Right cardiac atrium (tissue), 5 donors: ENCODE results near the gene FTO. TPM values are rescaled to one million over a fixed set of nuclear protein-coding genes. Genes with fewer than 3 reads are reported as not detected.

Source experiments
- ATAC-seq, 2 donors: fragments of 200-7000 bp; cut with Tn5 transposase; one replicate each; pipeline versions ENCODE4 v1.8.0 to v1.9.1; 2020; ENCODE audit warnings: moderate library complexity in 2 of 2, mild to moderate bottlenecking in 1 of 2
- DNase-seq, 3 donors: peaks; one replicate each; pipeline ENCODE4 v3.0.0-alpha.2; 2020
- H3K27ac ChIP-seq: one replicate; pipeline ENCODE4 v1.5.1; 2013; ENCODE audit warnings: mild to moderate bottlenecking, low read length, control low read depth, moderate library complexity
- H3K27me3 ChIP-seq: one replicate; pipeline ENCODE4 v1.6.1; 2013; ENCODE audit not compliant: control insufficient read depth, insufficient read depth
- H3K4me1 ChIP-seq: one replicate; pipeline ENCODE4 v1.6.1; 2013; ENCODE audit warnings: low read length; ENCODE audit not compliant: control insufficient read depth, insufficient read depth
- H3K4me3 ChIP-seq: one replicate; pipeline ENCODE4 v1.5.1; 2013; ENCODE audit warnings: low read length, control low read depth
- H3K9me3 ChIP-seq: one replicate; pipeline ENCODE4 v1.6.1; 2013; ENCODE audit warnings: low read length; ENCODE audit not compliant: control insufficient read depth
- WGBS: extraction: QIAGEN DNeasy Blood & Tissue Kit; methylation state at CpG from one replicate; pipeline ENCODE4 v1.1.7; 2013; 5-methylcytosine and 5-hydroxymethylcytosine counted together
- intact Hi-C, 4 donors: fragments of 100-400 bp; cut with DNase I; formaldehyde crosslinking; loops; one replicate each; pipeline versions ENCODE4 v1.11.0 to v1.14.0; 2022 to 2023
- polyA plus RNA-seq: library from polyadenylated mRNA; stranded (reverse); fragments of 200-250 nt; gene quantifications from one replicate; pipeline ENCODE4 v1.2.3, GENCODE V29; 2013
- total RNA-seq, 4 donors: library from RNA; stranded (reverse); fragmentation: NEBNext Ultra II Directional; extraction: Animal tissue kit (Norgen Biotek cat#: 25700); gene quantifications; one replicate each; pipeline ENCODE4 v1.2.1, GENCODE V29; 2021
- donor health status: healthy with polysubstance abuse.
- donor health status: DM: no; HTN: yes; CAD: no.
- donor health status: DM: no; HTN: no; CAD: no.
- donor health status: DM: no; HTN: yes; CAD: no; lungs with severe emphysema.
- donor health status: DM: yes; HTN: yes; CAD: no.

The FTO gene
- total and polyA plus RNA-seq, 5 donors, result 21.9 to 86.3 (median 78.2) TPM

- Histone ChIP-seq H3K4me1 (peaks cover 2% of the 10 kb centered on the region), H3K4me3 (no peak overlapping the region), H3K27me3 (no peaks in the 10 kb centered on the region), H3K27ac (no peak overlapping the region), H3K9me3 (no peaks in the 10 kb centered on the region)
- 91% methylated on average over 2 of the region's 2 CpGs for whole genome bisulfite sequencing
- intact Hi-C loops, result loop anchor here in 1 of 4 donors (10.0 kb wide), 1 partner anchor 274 kb away; the partner anchor contains the start of gene RBL2
- ATAC-seq (no peak), DNase-seq (no peak)
These were observed 4.5 kb downstream of the FTO start for GRCh38 chr16:53708490-53708889.

DNA sequence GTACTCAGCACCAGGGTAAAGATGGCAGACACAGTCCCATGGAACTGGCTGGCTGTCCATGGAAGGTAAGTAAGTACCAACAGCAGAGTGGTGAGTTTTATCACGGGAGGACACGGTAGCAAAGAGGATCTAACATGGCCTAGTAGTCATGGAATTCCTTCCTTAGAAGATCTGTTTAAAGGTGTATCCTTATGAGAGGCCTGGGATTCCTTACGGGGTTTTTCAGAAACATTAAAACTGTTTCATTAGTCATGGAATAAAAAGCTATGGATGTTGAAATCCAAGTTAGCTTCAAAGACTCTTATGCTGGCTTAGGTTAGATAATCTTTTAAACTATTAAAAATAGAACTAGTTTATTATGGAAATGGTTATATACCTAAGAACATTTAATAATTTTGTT is 7.4 kb downstream of the FTO start:
- no peak for ATAC-seq
- no peak overlapping the region for H3K4me3 ChIP-seq
- no peaks in the 10 kb centered on the region for H3K27me3 ChIP-seq
- intact Hi-C loops, result no loop called here
- no peak for DNase-seq
- no peak overlapping the region for H3K27ac ChIP-seq
- H3K4me1 ChIP-seq, result peaks cover 2% of the 10 kb centered on the region
- 90% methylated on average over 3 of the region's 3 CpGs for WGBS
- H3K9me3 ChIP-seq, result no peaks in the 10 kb centered on the region

DNA sequence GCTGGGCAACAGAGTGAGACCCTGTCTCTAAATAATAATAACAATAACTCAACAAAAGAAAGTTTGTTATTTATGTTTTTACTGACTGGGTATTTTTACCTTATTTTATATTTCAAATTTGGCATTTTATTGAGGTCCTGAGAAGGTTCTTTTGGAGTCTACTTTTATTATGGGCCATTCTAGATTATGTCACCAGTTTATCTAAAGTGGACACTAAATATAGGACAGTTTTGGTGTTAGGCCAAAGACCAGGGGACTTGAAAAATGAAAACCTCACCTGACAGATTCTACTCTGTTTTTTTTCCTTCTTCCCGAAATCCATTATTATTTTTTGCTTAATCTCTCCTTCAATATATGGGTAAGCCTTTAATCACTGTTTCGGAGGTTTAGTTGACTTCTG is 8.1 kb downstream of the FTO start:
- Histone ChIP-seq H3K27me3 (no peaks in the 10 kb centered on the region), H3K4me3 (no peak overlapping the region), H3K9me3 (no peaks in the 10 kb centered on the region), H3K27ac (no peak overlapping the region), H3K4me1 (peaks cover 2% of the 10 kb centered on the region)
- 76% methylated on average over 2 of the region's 2 CpGs for WGBS
- intact Hi-C loops, result no loop called here
- DNase-seq (no peak), ATAC-seq (no peak)

DNA sequence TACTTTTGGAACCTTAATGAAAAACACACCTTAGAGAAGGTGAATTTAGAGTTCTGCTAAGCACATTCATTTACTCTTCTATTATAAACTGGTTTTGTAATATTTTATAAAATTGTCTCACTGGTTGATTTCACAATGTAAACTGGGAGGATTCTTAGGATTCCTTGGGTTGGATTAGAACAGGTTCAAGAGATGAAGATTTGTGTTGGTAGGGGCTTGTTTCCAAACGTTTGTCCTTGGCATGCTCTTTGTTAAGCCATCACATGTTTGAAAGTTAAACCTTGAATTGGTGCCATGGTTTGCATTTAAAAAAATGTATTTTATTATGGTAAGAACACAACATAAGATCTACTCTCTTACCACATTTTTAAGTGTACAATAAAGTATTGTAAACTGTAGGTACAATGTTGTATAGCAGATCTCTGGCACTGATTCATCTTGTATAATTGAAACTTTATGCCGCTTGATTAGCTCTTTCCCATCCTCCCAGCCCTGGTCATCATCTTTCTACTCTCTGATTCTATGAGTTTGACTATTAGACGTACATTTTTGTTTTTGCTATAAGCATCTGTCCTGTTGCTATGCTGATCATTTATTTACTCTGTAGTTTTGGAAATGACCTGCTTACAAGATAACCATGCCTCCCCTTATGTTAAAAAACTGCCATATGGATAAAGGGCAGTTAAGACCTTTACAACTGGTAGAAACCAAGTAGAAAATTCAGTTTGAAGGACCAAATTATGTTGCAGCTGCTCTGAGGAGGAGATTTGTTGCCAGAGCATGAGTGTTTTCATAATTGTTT is 9.6 kb downstream of the FTO start:
- intact Hi-C loops, result no loop called here
- no peak for DNase-seq
- Histone ChIP-seq H3K27me3 (no peaks in the 10 kb centered on the region), H3K27ac (no peak overlapping the region), H3K4me1 (peaks cover 2% of the 10 kb centered on the region), H3K4me3 (no peak overlapping the region), H3K9me3 (no peaks in the 10 kb centered on the region)
- ATAC-seq, result no peak
- 58% methylated on average over 3 of the region's 3 CpGs for WGBS

GRCh38 chr16:53714205-53715022 is 10.5 kb downstream of the FTO start:
- ATAC-seq (peak; percentile 51 to 66), DNase-seq (peak in 1 of 3 donors; percentile 23)
- no peaks in the 10 kb centered on the region for H3K27me3 ChIP-seq
- no peak overlapping the region for H3K4me3 ChIP-seq
- no peaks in the 10 kb centered on the region for H3K9me3 ChIP-seq
- no peak overlapping the region for H3K27ac ChIP-seq
- 60% methylated on average over 7 of the region's 7 CpGs for WGBS
- intact Hi-C loops, result no loop called here
- H3K4me1 ChIP-seq, result peaks cover 2% of the 10 kb centered on the region

DNA sequence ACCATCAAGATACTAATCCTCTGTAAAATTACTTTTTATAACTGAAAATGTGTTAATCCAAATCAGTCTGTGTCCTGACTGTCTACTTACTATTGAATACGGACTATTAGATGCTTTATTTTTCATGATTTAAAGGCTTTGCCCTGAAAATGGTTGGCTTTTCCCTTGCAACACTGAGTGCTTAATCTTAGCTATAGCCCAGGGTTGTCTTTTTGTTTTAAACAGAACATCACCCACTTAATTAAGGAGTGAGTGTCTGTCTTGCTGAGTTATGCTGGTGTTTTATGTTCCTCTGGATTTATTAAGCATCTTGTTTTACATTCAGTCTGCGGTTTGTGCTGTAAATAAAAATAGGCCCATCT is 11.0 kb downstream of the FTO start:
- H3K4me1 ChIP-seq, result peaks cover 2% of the 10 kb centered on the region

GRCh38 chr16:53717577-53717976 is 13.6 kb downstream of the FTO start:
- H3K4me3 ChIP-seq, result no peak overlapping the region
- DNase-seq (no peak), ATAC-seq (no peak)
- H3K27me3 ChIP-seq, result no peaks in the 10 kb centered on the region
- no peaks in the 10 kb centered on the region for H3K4me1 ChIP-seq
- no peak overlapping the region for H3K27ac ChIP-seq
- intact Hi-C loops, result no loop called here
- 78% methylated on average over 3 of the region's 3 CpGs for WGBS
- no peaks in the 10 kb centered on the region for H3K9me3 ChIP-seq

More for the DNA sequence above, 11.0 kb downstream of the FTO start:
- no peaks in the 10 kb centered on the region for H3K9me3 ChIP-seq
- ATAC-seq (no peak), DNase-seq (no peak)
- H3K4me3 ChIP-seq, result no peak overlapping the region
- no peaks in the 10 kb centered on the region for H3K27me3 ChIP-seq
- intact Hi-C loops, result no loop called here
- WGBS, result 86% methylated on average over 2 of the region's 2 CpGs
- H3K27ac ChIP-seq, result no peak overlapping the region

DNA sequence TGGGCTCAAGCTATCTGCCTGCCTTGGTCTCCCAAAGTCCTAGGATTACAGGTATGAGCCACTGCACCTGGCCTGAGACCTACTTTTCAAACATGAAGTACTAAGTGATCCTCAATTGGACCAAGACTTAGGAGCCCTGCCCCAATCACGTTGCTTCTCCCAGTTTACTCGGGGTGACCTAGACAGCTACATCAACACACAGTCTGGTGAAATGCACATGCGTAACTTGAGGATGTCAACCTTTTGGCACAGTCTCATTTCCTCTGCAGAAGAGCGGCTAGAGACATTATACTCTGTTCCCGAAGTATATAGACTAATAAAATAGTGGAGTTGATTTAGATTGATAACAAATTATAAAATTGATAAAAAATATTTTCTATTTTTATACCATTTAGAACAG is 17.1 kb downstream of the FTO start:
- ATAC-seq (no peak), DNase-seq (no peak)
- Histone ChIP-seq H3K27ac (no peak overlapping the region), H3K4me1 (no peaks in the 10 kb centered on the region), H3K9me3 (no peaks in the 10 kb centered on the region), H3K27me3 (no peaks in the 10 kb centered on the region), H3K4me3 (no peak overlapping the region)
- intact Hi-C loops, result no loop called here
- 94% methylated on average over 5 of the region's 5 CpGs for WGBS

GRCh38 chr16:53726625-53727024 is 22.7 kb downstream of the FTO start:
- Histone ChIP-seq H3K4me3 (no peak overlapping the region), H3K27ac (no peak overlapping the region), H3K4me1 (peaks cover 3% of the 10 kb centered on the region), H3K9me3 (no peaks in the 10 kb centered on the region), H3K27me3 (no peaks in the 10 kb centered on the region)
- intact Hi-C loops, result no loop called here
- DNase-seq (no peak), ATAC-seq (peak in 1 of 2 donors; percentile 41)

- H3K4me3 ChIP-seq, result no peak overlapping the region
- intact Hi-C loops, result no loop called here
- DNase-seq, result no peak
- H3K4me1 ChIP-seq, result peaks cover 12% of the 10 kb centered on the region
- no peaks in the 10 kb centered on the region for H3K9me3 ChIP-seq
- H3K27me3 ChIP-seq, result no peaks in the 10 kb centered on the region
- H3K27ac ChIP-seq, result no peak overlapping the region
- ATAC-seq, result no peak
- WGBS, result 90% methylated on average over 3 of the region's 3 CpGs
These were observed 26.7 kb downstream of the FTO start for GRCh38 chr16:53730693-53731092.

- H3K9me3 ChIP-seq, result no peaks in the 10 kb centered on the region
- WGBS, result 35% methylated on average over 4 of the region's 4 CpGs
- DNase-seq (no peak), ATAC-seq (peak; percentile 85 to 96)
- no peak overlapping the region for H3K4me3 ChIP-seq
- intact Hi-C loops, result no loop called here
- peaks cover 10% of the 10 kb centered on the region for H3K4me1 ChIP-seq
- no peak overlapping the region for H3K27ac ChIP-seq
- H3K27me3 ChIP-seq, result no peaks in the 10 kb centered on the region
These were observed 28.5 kb downstream of the FTO start for GRCh38 chr16:53732296-53732929.
